ENCODE measurements around the gene NOTCH4. TPM values are rescaled to one million over a fixed set of nuclear protein-coding genes. Genes with fewer than 3 reads are reported as not detected.

Gene NOTCH4
- total RNA-seq, 1 experiment from 2014 or later, result 0.43 TPM

- no peaks in the 10 kb centered on the region for H3K27me3 ChIP-seq (replicated peaks; ENCODE audit: control insufficient read depth, insufficient read depth, low read length)
- H3K4me1 ChIP-seq, result peaks cover 40% of the 10 kb centered on the region
- no TSS peak for BruUV-seq (replicated peaks)
- no peaks in the 10 kb centered on the region for H3K9me3 ChIP-seq
- H3K9me3 Mint-ChIP-seq (ENCODE audit: unreplicated experiment), result no peaks in the 10 kb centered on the region
- CTCF ChIA-PET, result interaction anchor here (0.5 kb wide), 1 partner anchor 16 kb away, joined by 3 read pairs; no protein-coding TSS in a partner anchor
- no peak for DNase-seq
- peak overlapping the region; percentile 19 for H3K27ac Mint-ChIP-seq (ENCODE audit: unreplicated experiment)
- H3K36me3 ChIP-seq (ENCODE audit: control insufficient read depth, insufficient read depth, low read length), result no peaks in the 10 kb centered on the region
- H3K4me1 Mint-ChIP-seq (ENCODE audit: low read depth, unreplicated experiment), result peaks cover 29% of the 10 kb centered on the region
- H3K27me3 Mint-ChIP-seq (ENCODE audit: insufficient read depth, unreplicated experiment), result no peaks in the 10 kb centered on the region
- H3K4me3 ChIP-seq (ENCODE audit: low read depth, low read length), result no peak overlapping the region
- peaks cover 66% of the 10 kb centered on the region for H3K36me3 Mint-ChIP-seq (ENCODE audit: insufficient read depth, unreplicated experiment)
- intact Hi-C loops (cut with micrococcal nuclease; ENCODE audit: unreplicated experiment), result no loop called here
- POLR2A ChIA-PET, result no interaction called here
- TF ChIP-seq CTCF (IDR thresholded peaks at IDR 0.05; ENCODE audit: insufficient read depth in 1 of 2, low read depth in 1 of 2, low read length in 1 of 2, severe bottlenecking in 1 of 2, unreplicated experiment in 1 of 2), result no peak
- H3K4me3 Mint-ChIP-seq (ENCODE audit: unreplicated experiment), result no peak overlapping the region
These were observed 53.6 kb downstream of the NOTCH4 start for GRCh38 chr6:32170294-32170693.

GRCh38 chr6:32168807-32169591 is 54.9 kb downstream of the NOTCH4 start:
- H3K36me3 ChIP-seq (ENCODE audit: control insufficient read depth, insufficient read depth, low read length), result no peaks in the 10 kb centered on the region
- peaks cover 24% of the 10 kb centered on the region for H3K4me1 Mint-ChIP-seq (ENCODE audit: low read depth, unreplicated experiment)
- no peaks in the 10 kb centered on the region for H3K27me3 Mint-ChIP-seq (ENCODE audit: insufficient read depth, unreplicated experiment)
- BruUV-seq (replicated peaks), result no TSS peak
- peak overlapping the region; percentile 19 for H3K27ac Mint-ChIP-seq (ENCODE audit: unreplicated experiment)
- no peaks in the 10 kb centered on the region for H3K9me3 ChIP-seq
- POLR2A ChIA-PET, result no interaction called here
- CTCF ChIA-PET, result interaction anchor here (1.0 kb wide), 1 partner anchor 27 kb away, joined by 3 read pairs; no protein-coding TSS in a partner anchor
- no peaks in the 10 kb centered on the region for H3K27me3 ChIP-seq (replicated peaks; ENCODE audit: control insufficient read depth, insufficient read depth, low read length)
- no peak for TF ChIP-seq CTCF (IDR thresholded peaks at IDR 0.05; ENCODE audit: insufficient read depth in 1 of 2, low read depth in 1 of 2, low read length in 1 of 2, severe bottlenecking in 1 of 2, unreplicated experiment in 1 of 2)
- H3K36me3 Mint-ChIP-seq (ENCODE audit: insufficient read depth, unreplicated experiment), result peaks cover 78% of the 10 kb centered on the region
- intact Hi-C loops (cut with micrococcal nuclease; ENCODE audit: unreplicated experiment), result no loop called here
- H3K9me3 Mint-ChIP-seq (ENCODE audit: unreplicated experiment), result no peaks in the 10 kb centered on the region
- no peak for DNase-seq
- H3K4me1 ChIP-seq, result peaks cover 40% of the 10 kb centered on the region
- no peak overlapping the region for H3K4me3 ChIP-seq (ENCODE audit: low read depth, low read length)
- H3K4me3 Mint-ChIP-seq (ENCODE audit: unreplicated experiment), result no peak overlapping the region

- Mint-ChIP-seq H3K36me3 (ENCODE audit: insufficient read depth, unreplicated experiment) (peaks cover 85% of the 10 kb centered on the region), H3K9me3 (ENCODE audit: unreplicated experiment) (no peaks in the 10 kb centered on the region), H3K4me1 (ENCODE audit: low read depth, unreplicated experiment) (peaks cover 18% of the 10 kb centered on the region), H3K27me3 (ENCODE audit: insufficient read depth, unreplicated experiment) (no peaks in the 10 kb centered on the region), H3K27ac (ENCODE audit: unreplicated experiment) (peak overlapping the region; percentile 42), H3K4me3 (ENCODE audit: unreplicated experiment) (no peak overlapping the region)
- POLR2A ChIA-PET, result no interaction called here
- TF ChIP-seq CTCF (IDR thresholded peaks at IDR 0.05; ENCODE audit: insufficient read depth in 1 of 2, low read depth in 1 of 2, low read length in 1 of 2, severe bottlenecking in 1 of 2, unreplicated experiment in 1 of 2), result no peak
- no peak for DNase-seq
- H3K36me3 ChIP-seq (ENCODE audit: control insufficient read depth, insufficient read depth, low read length), result no peaks in the 10 kb centered on the region
- no peak overlapping the region for H3K4me3 ChIP-seq (ENCODE audit: low read depth, low read length)
- intact Hi-C loops (cut with micrococcal nuclease; ENCODE audit: unreplicated experiment), result no loop called here
- peaks cover 35% of the 10 kb centered on the region for H3K4me1 ChIP-seq
- CTCF ChIA-PET, result no interaction called here
- BruUV-seq (replicated peaks), result TSS peak; percentile 45
- no peaks in the 10 kb centered on the region for H3K9me3 ChIP-seq
- H3K27me3 ChIP-seq (replicated peaks; ENCODE audit: control insufficient read depth, insufficient read depth, low read length), result no peaks in the 10 kb centered on the region
These were observed 55.5 kb downstream of the NOTCH4 start for GRCh38 chr6:32168350-32168749.

All from Caco-2 (cell line).